Measurements from ENCODE around the gene RGR. TPM values are rescaled to one million over a fixed set of nuclear protein-coding genes. Genes with fewer than 3 reads are reported as not detected.
A peak's percentile ranks its signal among the peaks of the same experiment; 100 is the strongest.

RGR gene
- total RNA-seq, 5 donors from 2014 or later (not counting 1 experiment from before 2014, with no cell fraction given): not detected

- Histone ChIP-seq H3K4me1 (ENCODE audit: control insufficient read depth in 1 of 2, extremely low read depth in 1 of 2, insufficient read depth in 2 of 2, low read length in 2 of 2) (no peaks in the 10 kb centered on the region), H3K27me3 (replicated peaks in 1 of 2; ENCODE audit: control insufficient read depth in 2 of 2, extremely low read depth in 1 of 2, insufficient read depth in 2 of 2, low read length in 1 of 2) (peaks cover 0 to 12% of the 10 kb centered on the region in 2 experiments), H3K4me3 (ENCODE audit: control insufficient read depth in 1 of 2, extremely low read depth in 1 of 2, low read length in 1 of 2) (no peak overlapping the region), H3K36me3 (ENCODE audit: control insufficient read depth in 2 of 2, extremely low read depth in 1 of 2, insufficient read depth in 1 of 2, low read length in 1 of 2) (no peaks in the 10 kb centered on the region), H3K9me3 (no peaks in the 10 kb centered on the region), H3K27ac (ENCODE audit: low read length) (no peak overlapping the region)
- peak in 2 of 4 experiments; percentile 40 to 62 for ATAC-seq (replicated peaks in 1 of 4)
- H3K9me3 Mint-ChIP-seq: peaks cover 0 to 6% (median 4%) of the 10 kb centered on the region in 3 donors
- peak overlapping the region in 1 of 3 donors; percentile 47 for H3K4me3 Mint-ChIP-seq
- 57% methylated on average over 9 of the region's 12 CpGs for WGBS (ENCODE audit: insufficient coverage)
- ChIA-PET POLR2A (interaction anchor here in 1 of 2 donors (0.7 kb wide), 1 partner anchor 46 kb away, joined by 3 read pairs; no protein-coding TSS in a partner anchor), CTCF (interaction anchor here (0.6 to 0.9 kb wide), 3 partner anchors 9 to 67 kb away, joined by 3 to 10 read pairs (median 3); no protein-coding TSS in a partner anchor)
- peak in 14 of 35 experiments; percentile 12 to 47 (median 21) for DNase-seq
- no peaks in the 10 kb centered on the region for H3K36me3 Mint-ChIP-seq
- no peaks in the 10 kb centered on the region for H3K4me1 Mint-ChIP-seq
- H3K27ac Mint-ChIP-seq: no peak overlapping the region
- peaks cover 2 to 4% of the 10 kb centered on the region in 2 donors for H3K27me3 Mint-ChIP-seq
These were observed 30.1 kb upstream of the RGR start for GRCh38 chr10:84214612-84215235.

- no peak for DNase-seq
- H3K4me1 ChIP-seq (ENCODE audit: control insufficient read depth in 1 of 2, extremely low read depth in 1 of 2, insufficient read depth in 2 of 2, low read length in 2 of 2): no peaks in the 10 kb centered on the region
- POLR2A ChIA-PET: no interaction called here
- H3K27me3 ChIP-seq (replicated peaks in 1 of 2; ENCODE audit: control insufficient read depth in 2 of 2, extremely low read depth in 1 of 2, insufficient read depth in 2 of 2, low read length in 1 of 2): peaks cover 0 to 7% of the 10 kb centered on the region in 2 experiments
- H3K4me1 Mint-ChIP-seq: no peaks in the 10 kb centered on the region
- peaks cover 11 to 12% of the 10 kb centered on the region in 2 donors for H3K27me3 Mint-ChIP-seq
- H3K4me3 Mint-ChIP-seq: no peak overlapping the region
- WGBS (ENCODE audit: insufficient coverage): 79% methylated on average over 9 of the region's 9 CpGs
- no peak overlapping the region for H3K27ac Mint-ChIP-seq
- no peak overlapping the region for H3K27ac ChIP-seq (ENCODE audit: low read length)
- H3K4me3 ChIP-seq (ENCODE audit: control insufficient read depth in 1 of 2, extremely low read depth in 1 of 2, low read length in 1 of 2): no peak overlapping the region
- no peaks in the 10 kb centered on the region for H3K36me3 ChIP-seq (ENCODE audit: control insufficient read depth in 2 of 2, extremely low read depth in 1 of 2, insufficient read depth in 1 of 2, low read length in 1 of 2)
- peaks cover 0 to 6% (median 4%) of the 10 kb centered on the region in 3 donors for H3K9me3 Mint-ChIP-seq
- no peak for ATAC-seq (replicated peaks in 1 of 4)
- no peaks in the 10 kb centered on the region for H3K36me3 Mint-ChIP-seq
- CTCF ChIA-PET: interaction anchor here (0.8 to 1.2 kb wide), 3 partner anchors 8 to 32 kb away, joined by 3 read pairs; partner anchors contain the start of gene LRIT2 (in 1 of the 2)
- H3K9me3 ChIP-seq: no peaks in the 10 kb centered on the region
These were observed 28.0 kb upstream of the RGR start for GRCh38 chr10:84216834-84217233.

GRCh38 chr10:84217746-84218145 lies 27.1 kb upstream of the RGR start:
- 98% methylated on average over 4 of the region's 4 CpGs for WGBS (ENCODE audit: insufficient coverage)
- peaks cover 12 to 18% of the 10 kb centered on the region in 2 donors for H3K27me3 Mint-ChIP-seq
- ChIA-PET CTCF (interaction anchor here in 1 of 2 donors (0.5 kb wide), 1 partner anchor 25 kb away, joined by 3 read pairs; no protein-coding TSS in a partner anchor), POLR2A (no interaction called here)
- Histone ChIP-seq H3K27me3 (replicated peaks in 1 of 2; ENCODE audit: control insufficient read depth in 2 of 2, extremely low read depth in 1 of 2, insufficient read depth in 2 of 2, low read length in 1 of 2) (peaks cover 0 to 13% of the 10 kb centered on the region in 2 experiments), H3K4me3 (ENCODE audit: control insufficient read depth in 1 of 2, extremely low read depth in 1 of 2, low read length in 1 of 2) (no peak overlapping the region), H3K4me1 (ENCODE audit: control insufficient read depth in 1 of 2, extremely low read depth in 1 of 2, insufficient read depth in 2 of 2, low read length in 2 of 2) (no peaks in the 10 kb centered on the region), H3K9me3 (no peaks in the 10 kb centered on the region), H3K36me3 (ENCODE audit: control insufficient read depth in 2 of 2, extremely low read depth in 1 of 2, insufficient read depth in 1 of 2, low read length in 1 of 2) (no peaks in the 10 kb centered on the region), H3K27ac (ENCODE audit: low read length) (no peak overlapping the region)
- no peaks in the 10 kb centered on the region for H3K36me3 Mint-ChIP-seq
- H3K4me1 Mint-ChIP-seq: no peaks in the 10 kb centered on the region
- H3K4me3 Mint-ChIP-seq: no peak overlapping the region
- H3K9me3 Mint-ChIP-seq: peaks cover 0 to 6% (median 4%) of the 10 kb centered on the region in 3 donors
- ATAC-seq (replicated peaks in 1 of 4): no peak
- peak in 1 of 35 experiments; percentile 17 for DNase-seq
- H3K27ac Mint-ChIP-seq: no peak overlapping the region

DNA sequence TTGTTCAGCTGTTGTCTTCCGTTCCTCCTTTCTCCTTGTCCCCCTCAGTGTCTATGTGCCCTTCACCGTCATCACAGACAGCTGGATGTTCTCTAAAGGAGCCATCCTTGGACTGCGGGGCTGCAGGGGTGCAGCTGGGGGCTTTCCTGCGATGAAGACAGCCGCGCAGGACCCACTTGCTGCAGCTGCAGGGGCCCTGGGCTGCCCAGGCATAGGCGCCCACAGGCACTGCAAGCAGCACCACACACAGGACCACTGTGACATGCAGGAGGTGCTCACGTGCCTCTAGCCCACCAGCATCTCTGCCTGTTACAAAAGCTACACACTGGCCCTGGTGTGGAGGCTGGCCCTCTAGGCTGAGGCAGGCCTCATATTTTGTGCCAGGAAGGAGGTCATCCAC lies 22.9 kb upstream of the RGR start:
- no peak overlapping the region for H3K27ac ChIP-seq (ENCODE audit: low read length)
- no peak overlapping the region for H3K4me3 Mint-ChIP-seq
- no peaks in the 10 kb centered on the region for H3K36me3 Mint-ChIP-seq
- DNase-seq (no peak), ATAC-seq (replicated peaks in 1 of 4) (no peak)
- WGBS (ENCODE audit: insufficient coverage): 79% methylated on average over 7 of the region's 8 CpGs
- H3K27me3 ChIP-seq (replicated peaks in 1 of 2; ENCODE audit: control insufficient read depth in 2 of 2, extremely low read depth in 1 of 2, insufficient read depth in 2 of 2, low read length in 1 of 2): peaks cover 0 to 22% of the 10 kb centered on the region in 2 experiments
- no peaks in the 10 kb centered on the region for H3K4me1 ChIP-seq (ENCODE audit: control insufficient read depth in 1 of 2, extremely low read depth in 1 of 2, insufficient read depth in 2 of 2, low read length in 2 of 2)
- no peaks in the 10 kb centered on the region for H3K4me1 Mint-ChIP-seq
- no peak overlapping the region for H3K27ac Mint-ChIP-seq
- CTCF ChIA-PET: no interaction called here
- POLR2A ChIA-PET: no interaction called here
- H3K9me3 ChIP-seq: no peaks in the 10 kb centered on the region
- peaks cover 22 to 33% of the 10 kb centered on the region in 2 donors for H3K27me3 Mint-ChIP-seq
- H3K36me3 ChIP-seq (ENCODE audit: control insufficient read depth in 2 of 2, extremely low read depth in 1 of 2, insufficient read depth in 1 of 2, low read length in 1 of 2): no peaks in the 10 kb centered on the region
- peaks cover 0 to 6% (median 4%) of the 10 kb centered on the region in 3 donors for H3K9me3 Mint-ChIP-seq
- H3K4me3 ChIP-seq (ENCODE audit: control insufficient read depth in 1 of 2, extremely low read depth in 1 of 2, low read length in 1 of 2): no peak overlapping the region

GRCh38 chr10:84224411-84225028 lies 20.3 kb upstream of the RGR start:
- no peaks in the 10 kb centered on the region for H3K4me1 ChIP-seq (ENCODE audit: control insufficient read depth in 1 of 2, extremely low read depth in 1 of 2, insufficient read depth in 2 of 2, low read length in 2 of 2)
- no peaks in the 10 kb centered on the region for H3K36me3 Mint-ChIP-seq
- no peak overlapping the region for H3K4me3 Mint-ChIP-seq
- H3K36me3 ChIP-seq (ENCODE audit: control insufficient read depth in 2 of 2, extremely low read depth in 1 of 2, insufficient read depth in 1 of 2, low read length in 1 of 2): no peaks in the 10 kb centered on the region
- H3K9me3 ChIP-seq: no peaks in the 10 kb centered on the region
- ATAC-seq (replicated peaks in 1 of 4) (no peak), DNase-seq (no peak)
- H3K27ac Mint-ChIP-seq: no peak overlapping the region
- peaks cover 2 to 22% of the 10 kb centered on the region in 2 experiments for H3K27me3 ChIP-seq (replicated peaks in 1 of 2; ENCODE audit: control insufficient read depth in 2 of 2, extremely low read depth in 1 of 2, insufficient read depth in 2 of 2, low read length in 1 of 2)
- 48% methylated on average over 6 of the region's 6 CpGs for WGBS (ENCODE audit: insufficient coverage)
- no peaks in the 10 kb centered on the region for H3K4me1 Mint-ChIP-seq
- peaks cover 0 to 2% (median under 1%) of the 10 kb centered on the region in 3 donors for H3K9me3 Mint-ChIP-seq
- peaks cover 35 to 37% of the 10 kb centered on the region in 2 donors for H3K27me3 Mint-ChIP-seq
- CTCF ChIA-PET: interaction anchor here in 1 of 2 donors (1.2 kb wide), 1 partner anchor 8 kb away, joined by 3 read pairs; no protein-coding TSS in a partner anchor
- no peak overlapping the region for H3K27ac ChIP-seq (ENCODE audit: low read length)
- H3K4me3 ChIP-seq (ENCODE audit: control insufficient read depth in 1 of 2, extremely low read depth in 1 of 2, low read length in 1 of 2): no peak overlapping the region
- POLR2A ChIA-PET: no interaction called here

DNA sequence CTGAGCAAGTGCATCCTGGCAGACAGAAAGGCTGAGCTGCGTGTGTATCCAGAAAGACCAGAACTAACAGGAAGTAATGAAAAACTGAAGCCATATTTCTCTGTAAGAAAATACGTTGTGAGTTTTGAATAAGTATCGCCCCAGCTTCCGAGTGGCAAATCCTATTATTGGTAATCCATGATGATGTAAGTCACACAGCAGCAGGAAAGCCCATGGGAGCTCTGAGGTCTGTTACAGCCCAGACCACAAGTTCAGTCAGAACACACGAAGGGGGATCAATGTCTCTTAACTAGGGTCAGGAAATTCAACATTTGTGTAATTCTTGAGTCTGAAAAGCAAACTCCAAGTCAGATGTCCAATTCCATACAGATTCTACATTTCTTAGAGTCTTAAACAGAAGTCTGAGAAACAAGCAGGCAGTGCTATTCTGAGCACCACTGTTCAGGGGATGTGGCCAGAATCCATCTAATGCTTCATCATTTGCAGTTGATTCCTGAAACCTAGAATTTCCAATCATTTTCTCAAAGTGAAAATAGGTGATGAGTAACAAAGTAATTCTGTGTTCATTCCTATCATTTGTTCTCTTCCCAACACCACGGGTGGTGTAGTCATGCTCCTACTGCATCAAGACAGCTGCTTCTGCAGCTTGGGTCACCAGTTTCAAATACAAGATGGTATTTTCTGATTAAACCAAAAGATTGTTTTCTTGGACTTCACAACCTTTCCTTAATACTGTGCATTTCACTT lies 19.3 kb upstream of the RGR start, which contains the start of gene LRIT2:
Gene LRIT2 (minus strand): TSS at position 118 of the 747 bp plus-strand sequence. CDS start 24 bp downstream, at position 94.
- Mint-ChIP-seq H3K36me3 (no peaks in the 10 kb centered on the region), H3K27ac (no peak within 1 kb of the TSS), H3K27me3 (peaks cover 33 to 39% of the 10 kb centered on the region in 2 donors), H3K4me3 (no peak within 1 kb of the TSS), H3K9me3 (no peaks in the 10 kb centered on the region), H3K4me1 (no peaks in the 10 kb centered on the region)
- ATAC-seq (replicated peaks in 1 of 4) (no peak), DNase-seq (no peak)
- Histone ChIP-seq H3K4me1 (ENCODE audit: control insufficient read depth in 1 of 2, extremely low read depth in 1 of 2, insufficient read depth in 2 of 2, low read length in 2 of 2) (no peaks in the 10 kb centered on the region), H3K36me3 (ENCODE audit: control insufficient read depth in 2 of 2, extremely low read depth in 1 of 2, insufficient read depth in 1 of 2, low read length in 1 of 2) (no peaks in the 10 kb centered on the region), H3K9me3 (no peaks in the 10 kb centered on the region), H3K27ac (ENCODE audit: low read length) (no peak within 1 kb of the TSS), H3K4me3 (ENCODE audit: control insufficient read depth in 1 of 2, extremely low read depth in 1 of 2, low read length in 1 of 2) (no peak within 1 kb of the TSS), H3K27me3 (replicated peaks in 1 of 2; ENCODE audit: control insufficient read depth in 2 of 2, extremely low read depth in 1 of 2, insufficient read depth in 2 of 2, low read length in 1 of 2) (peaks cover 4 to 22% of the 10 kb centered on the region in 2 experiments)
- CTCF ChIA-PET: interaction anchor here in 1 of 2 donors (1.2 kb wide), 1 partner anchor 9 kb away, joined by 3 read pairs; no protein-coding TSS in a partner anchor
- POLR2A ChIA-PET: no interaction called here
- WGBS (ENCODE audit: insufficient coverage): 61% methylated on average over 4 of the region's 6 CpGs
